Femur (tissue), 1 donor: ENCODE results near the gene DENND5B.
"Not testable (repeated sequence)": the region's sequence is repeated elsewhere in the genome, so short reads cannot be mapped to it uniquely, and the experiment has no call there.

Experiments used
- DNase-seq: peaks from one replicate; pipeline ENCODE4 v3.0.0-alpha.2; 2017

Gene DENND5B

DNA sequence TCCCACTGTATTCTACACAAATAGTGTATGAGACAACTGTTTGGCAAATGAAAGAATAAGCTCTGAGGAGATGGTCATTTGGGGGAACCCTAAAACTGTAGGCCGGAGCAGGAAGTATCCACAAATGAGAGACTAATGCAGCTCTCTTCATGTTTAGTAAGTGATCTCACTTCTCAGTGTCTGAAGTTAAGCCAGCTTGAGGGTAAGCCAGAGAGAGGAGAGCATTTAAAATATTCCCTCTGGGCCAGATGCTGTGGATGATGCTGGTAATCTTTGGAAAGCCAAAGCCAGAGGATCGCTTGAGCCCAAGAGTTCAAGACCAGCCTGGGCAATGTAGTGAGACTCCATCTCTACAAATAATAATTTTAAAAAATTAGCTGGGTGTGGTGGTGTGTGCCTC lies 134.4 kb downstream of the DENND5B start:
- DNase-seq, result no peak

DNA sequence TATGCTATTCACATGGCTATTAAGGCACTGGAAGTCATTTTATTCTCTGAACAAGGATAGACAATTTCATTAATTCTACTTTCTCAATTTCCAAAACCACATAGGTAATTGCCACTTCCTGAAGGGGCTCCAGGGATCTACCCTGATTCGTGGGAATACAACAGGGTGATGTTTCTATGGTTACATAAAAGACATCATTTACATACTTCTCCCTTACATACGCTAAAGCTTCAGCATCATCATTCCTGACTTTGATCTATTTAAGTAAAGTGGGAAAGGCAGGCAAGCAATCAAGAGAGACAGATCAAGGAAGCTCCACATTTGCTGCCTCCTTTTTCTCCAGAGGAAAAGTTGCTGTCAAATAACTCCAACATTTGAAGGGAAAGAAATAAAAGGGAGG lies 146.2 kb downstream of the DENND5B start:
- no peak for DNase-seq

DNA sequence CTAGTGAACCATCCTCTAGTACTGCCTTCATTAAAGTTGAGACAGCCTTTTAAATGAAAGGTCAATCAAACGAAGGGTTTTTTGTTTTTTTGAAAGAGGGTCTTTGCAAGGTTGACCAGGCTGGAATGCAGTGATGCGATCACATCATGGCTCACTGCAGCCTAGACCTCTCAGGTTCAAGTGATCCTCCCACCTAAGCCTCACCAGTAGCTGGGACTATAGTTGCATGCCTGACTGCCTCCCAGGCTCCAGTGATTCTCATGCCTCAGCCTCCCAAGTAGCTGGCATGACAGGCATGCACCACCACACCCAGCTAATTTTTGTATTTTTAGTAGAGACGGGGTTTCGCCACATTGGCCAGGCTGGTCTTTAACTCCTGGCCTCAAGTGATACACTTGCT lies 150.3 kb downstream of the DENND5B start:
- DNase-seq, result no peak

DNA sequence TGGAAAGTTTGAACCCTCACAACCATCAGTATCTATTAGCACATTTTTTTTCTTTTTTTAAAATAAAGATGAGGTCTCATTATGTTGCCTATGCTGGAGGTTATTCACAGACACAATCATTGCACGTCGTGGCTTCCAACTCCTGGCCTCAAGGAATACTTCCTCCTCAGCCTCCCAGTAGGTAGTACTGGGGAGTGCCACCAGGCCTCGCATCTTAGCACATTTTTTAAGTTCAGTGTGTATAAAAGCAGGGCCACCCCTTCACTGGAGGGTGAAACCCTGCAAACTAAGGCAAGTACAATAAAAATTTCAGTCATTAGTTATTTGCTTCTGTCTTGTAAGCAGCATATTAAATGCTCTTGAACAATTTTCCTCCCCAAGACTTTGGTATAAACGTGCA lies 150.8 kb downstream of the DENND5B start:
- DNase-seq, result no peak

DNA sequence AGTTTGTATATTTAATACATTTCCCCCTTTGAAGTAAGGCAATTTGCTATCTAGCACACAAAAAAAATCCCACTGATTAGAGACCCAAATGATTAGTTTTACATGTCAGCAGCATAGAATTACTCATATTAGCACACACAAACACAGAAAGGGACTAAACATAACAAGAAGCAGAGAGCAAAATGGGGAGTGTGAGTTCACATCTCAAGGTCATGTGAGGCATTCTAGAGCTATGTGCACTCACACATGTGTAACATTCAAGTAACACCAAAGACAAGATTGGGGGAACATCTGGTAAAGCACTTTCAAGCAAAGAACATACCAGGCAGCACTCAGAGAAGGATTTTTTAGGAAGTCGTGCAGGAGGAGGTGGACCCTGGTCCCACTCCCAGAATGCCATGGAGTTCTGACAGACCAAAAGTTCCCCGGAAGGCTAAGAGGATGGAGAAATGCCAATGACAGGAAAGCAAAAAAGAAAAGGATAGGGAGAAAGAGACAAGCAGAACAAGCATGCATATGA lies 159.2 kb downstream of the DENND5B start:
- DNase-seq, result peak; percentile 20

DNA sequence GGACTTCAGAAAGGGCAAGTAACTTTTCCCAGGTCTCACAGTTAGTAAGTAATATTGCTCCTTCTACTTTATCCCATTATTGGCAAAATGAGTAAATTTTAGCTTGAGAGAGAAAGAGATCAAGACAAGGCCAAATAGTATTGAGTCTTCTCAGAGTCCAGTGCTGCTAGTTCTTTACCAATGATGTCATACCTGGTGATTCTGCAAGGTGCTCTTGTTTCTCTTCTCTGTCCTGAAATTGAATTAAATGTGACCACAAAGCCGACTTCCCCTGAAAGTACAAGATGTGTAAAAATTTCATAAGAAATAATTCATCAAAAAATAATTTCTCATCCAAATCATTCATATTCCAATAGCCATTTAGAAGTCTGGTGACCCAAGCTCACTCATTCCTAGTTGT lies 167.5 kb downstream of the DENND5B start:
- no peak for DNase-seq

DNA sequence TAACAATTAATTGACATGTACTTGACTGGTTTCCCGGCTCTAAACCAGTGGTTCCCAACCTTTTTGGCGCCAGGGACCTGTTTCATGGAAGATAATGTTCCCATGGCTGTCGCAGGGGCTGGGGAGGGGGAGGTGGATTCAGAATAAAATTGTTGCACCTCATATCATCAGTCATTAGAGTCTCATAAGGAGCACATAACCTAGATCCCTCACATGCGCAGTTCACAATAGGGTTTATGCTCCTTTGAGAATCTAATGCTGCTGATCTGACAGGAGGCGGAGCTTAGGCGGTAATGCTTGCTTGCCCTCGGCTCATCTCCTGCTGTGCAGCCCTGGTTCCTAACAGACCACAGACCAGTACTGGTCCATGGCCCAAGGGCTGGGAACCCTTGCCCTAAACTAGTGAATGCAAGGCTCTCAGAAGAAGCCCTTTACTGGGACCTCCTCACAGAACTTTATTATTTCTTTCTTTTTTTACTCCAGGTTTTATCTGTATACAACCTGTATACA lies 178.6 kb downstream of the DENND5B start:
- DNase-seq, result no peak

DNA sequence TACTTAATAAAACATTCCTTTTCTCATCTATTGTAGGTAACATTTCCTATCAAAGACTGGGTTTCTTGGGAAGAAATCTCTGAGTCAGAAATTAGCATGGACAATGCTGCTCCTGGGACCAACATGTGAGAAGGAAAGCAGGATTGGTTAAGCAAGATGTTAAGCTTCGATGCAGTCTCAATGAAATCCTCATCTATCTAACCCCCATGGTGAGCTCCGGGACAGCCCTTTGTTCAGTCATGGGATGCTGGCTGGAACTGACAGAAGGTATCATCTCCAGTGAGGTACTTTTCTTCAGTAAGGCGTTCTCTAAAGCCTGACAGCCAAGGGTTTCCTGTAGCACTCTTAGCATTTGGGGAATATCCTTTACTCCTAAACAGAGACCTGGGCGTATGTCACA lies 182.2 kb downstream of the DENND5B start:
- no peak for DNase-seq

DNA sequence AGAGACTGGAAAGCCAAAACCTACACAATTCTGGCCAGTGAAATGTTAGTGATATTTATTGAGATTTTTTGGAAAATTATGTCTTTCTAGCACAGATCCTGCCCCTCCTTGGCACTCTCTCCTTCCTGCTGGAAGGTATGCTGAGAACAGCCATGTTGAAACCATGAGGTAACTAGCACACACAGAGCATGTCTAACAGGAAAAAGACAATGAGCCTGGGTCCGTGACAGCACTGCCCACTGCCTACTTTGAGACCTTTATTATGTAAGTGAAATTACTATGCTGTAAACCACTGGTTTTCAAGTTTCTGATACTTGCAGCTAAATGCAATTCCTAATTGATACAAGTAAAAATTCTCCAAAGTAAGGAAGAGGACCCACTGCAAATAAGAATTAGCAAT lies 183.4 kb downstream of the DENND5B start:
- DNase-seq, result no peak

DNA sequence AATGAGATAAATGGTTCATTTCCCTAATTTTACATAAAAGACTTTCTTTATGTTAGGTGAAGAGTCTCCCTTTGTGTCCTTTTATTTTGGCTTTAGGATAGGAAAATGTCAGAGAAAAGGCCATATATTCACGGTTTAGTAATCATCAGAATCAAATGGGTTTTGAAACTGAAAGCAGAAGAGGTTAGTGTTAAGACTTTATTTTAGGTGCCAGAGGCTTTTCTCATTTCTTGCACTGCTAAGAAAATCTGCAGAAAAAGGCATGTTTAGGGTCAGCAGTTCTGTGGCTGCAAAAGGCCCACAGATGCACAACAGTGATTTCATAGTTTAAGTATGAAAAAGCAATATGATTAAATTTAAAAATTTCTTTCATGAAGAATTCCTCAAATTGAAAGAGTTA lies 184.6 kb downstream of the DENND5B start:
- no peak for DNase-seq

DNA sequence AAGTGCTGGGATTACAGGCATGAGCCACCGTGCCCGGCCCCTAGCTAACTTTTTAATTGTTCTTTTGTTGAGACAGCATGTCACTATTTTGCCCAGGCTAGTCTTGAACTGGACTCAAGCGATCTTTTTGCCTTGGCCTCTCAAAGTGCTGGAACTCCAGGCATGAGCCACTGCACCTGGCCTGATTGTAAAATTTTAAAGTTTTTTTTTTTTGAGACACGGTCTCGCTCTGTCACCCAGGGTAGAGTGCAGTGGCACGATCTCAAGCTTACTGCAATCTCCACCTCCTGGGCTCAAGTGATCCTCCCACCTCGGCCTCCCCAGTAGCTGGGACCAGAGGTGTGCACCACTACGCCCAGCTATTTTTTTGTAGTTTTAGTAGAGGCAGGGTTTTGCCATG lies 185.9 kb downstream of the DENND5B start:
- no peak for DNase-seq

DNA sequence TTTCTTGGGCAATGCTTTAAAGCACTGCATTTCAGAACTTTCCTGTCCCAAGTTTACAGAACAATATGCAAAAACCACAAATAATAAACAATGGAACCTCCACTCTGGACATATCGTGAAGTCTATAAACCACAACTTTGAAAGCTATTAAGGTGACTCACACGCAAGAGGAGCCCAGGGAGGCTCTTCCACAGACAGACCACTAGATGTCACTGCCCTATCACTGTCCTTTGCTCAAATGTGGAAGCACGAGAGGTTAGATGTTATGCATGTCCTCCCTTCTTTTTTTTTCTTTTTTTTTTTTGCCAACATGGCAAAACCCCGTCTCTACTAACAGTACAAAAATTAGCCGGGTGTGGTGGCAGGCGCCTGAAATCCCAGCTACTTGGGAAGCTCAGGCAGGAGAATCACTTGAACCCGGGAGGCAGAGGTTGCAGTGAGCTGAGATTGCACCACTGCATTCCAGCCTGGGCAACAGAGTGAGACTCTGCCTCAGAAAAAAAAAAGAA lies 187.8 kb downstream of the DENND5B start:
- DNase-seq, result peak; percentile 76

DNA sequence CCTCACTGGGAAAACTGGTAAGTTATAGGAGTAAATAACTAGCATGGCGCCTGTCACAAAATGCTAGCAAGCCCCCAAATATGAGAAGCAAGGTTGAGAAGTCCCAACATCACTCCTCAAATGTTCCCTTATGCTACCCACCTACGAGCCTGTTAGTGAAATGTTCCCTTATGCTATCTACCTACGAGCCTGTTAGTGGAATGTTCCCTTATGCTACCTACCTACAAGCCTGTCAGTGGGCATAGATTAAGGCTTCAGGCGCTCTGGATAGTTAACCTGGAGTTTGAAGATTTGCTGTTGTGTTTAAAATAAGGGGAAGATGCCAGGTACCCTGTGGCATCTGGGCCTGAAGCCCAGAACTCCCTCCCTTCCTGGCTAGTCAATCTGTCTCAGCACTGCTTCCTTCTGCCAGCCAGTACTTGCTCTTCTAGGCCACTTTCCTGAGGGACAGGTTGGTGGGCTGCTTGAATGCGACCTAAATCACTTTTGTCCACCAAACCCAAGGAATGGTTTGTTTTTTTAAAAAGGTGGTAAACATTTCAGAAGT lies 197.9 kb downstream of the DENND5B start:
- no peak for DNase-seq

DNA sequence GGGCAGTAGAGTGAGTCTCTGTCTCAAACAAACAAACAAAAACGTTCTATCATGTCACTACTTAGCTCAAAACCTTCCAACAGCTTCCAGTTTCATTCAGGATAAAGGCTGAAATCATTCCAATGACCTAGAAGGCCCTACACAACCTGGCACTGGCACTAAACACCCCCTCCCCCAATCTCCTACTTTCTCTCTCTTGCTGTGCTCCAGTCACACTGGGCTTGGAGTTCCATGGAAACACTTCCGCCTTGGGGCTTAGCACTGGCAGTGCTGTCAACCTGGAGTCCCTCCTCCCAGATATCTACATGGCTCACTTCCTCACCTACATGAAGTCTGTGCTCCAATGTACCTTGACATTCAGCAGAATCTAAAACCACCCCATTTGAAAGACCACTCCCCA lies 199.9 kb downstream of the DENND5B start:
- DNase-seq, result no peak

DNA sequence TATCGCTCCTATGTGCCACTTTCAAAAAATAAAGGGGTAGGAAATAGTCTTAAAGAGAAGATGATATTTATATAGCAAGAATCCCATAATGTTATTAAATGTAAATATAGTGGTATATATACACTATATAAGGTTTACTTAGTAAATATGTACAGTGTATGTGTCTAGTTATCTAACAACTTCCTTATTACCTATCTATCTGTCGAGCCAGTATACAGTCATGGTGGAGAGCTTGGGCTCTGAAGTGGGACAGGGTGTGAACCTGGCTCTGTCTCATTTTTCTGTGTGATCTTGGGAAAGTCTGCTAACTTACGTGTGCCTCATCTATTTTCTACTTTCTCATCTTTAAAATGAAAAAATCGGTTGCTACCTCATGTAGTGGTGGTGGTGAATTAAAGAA lies 202.2 kb downstream of the DENND5B start:
- DNase-seq, result no peak

DNA sequence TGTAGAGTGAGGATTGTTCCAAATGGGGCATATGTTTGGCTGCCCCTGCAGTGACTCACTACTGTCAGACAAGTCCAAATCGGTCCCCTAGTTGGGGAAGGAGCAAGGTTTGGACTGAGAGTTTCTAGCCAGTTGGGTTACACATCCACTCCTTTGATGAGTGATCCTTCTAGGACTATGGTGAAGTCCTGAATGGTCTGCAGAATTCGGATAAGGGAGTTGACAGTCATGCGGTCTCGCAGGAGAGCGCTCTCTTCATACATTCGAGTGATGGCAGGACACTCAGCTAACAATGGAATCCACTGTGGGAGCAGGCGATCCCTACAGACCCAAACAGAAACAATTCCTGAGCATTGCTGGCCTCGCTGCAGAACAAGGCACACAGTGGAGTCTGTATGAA lies 203.5 kb downstream of the DENND5B start:
- no peak for DNase-seq

DNA sequence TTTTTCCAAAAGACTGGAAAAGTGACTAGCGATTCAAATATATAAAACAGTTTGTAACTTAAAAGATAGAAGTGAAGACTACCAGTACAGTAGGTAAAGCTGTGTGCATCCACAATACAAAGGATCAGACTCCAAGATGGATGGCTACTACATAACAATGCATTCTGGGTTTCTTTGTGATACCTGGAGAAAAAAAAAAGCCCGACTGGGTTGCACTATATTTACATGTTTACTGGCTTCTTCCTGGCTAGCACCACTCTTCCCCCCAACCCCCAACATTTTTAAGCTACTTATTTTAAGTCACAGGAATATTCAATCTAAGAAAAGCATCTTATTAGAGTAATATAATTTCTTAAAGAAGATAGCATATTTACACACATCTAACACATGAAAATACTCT lies 203.9 kb downstream of the DENND5B start:
- no peak for DNase-seq

DNA sequence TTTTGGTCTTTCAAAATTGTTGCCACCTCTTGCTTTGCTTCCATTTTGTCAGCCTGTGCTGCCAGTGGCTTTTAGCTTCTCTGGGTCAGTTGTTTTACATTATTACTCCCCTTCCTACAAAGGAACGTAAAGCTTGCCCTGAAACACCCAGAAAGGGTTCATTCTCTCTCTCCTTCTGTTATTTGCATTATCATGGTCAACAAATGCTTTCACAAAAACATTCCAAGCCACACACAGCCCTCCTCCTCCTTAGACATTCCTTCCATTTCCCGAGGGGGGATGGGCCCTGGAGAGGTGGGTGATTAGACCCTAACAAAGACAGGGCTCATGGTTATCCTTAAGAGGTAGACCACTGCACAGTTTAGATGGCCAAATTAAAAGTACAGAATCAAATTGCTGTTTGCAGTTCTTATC lies 204.6 kb downstream of the DENND5B start:
- DNase-seq, result no peak

DNA sequence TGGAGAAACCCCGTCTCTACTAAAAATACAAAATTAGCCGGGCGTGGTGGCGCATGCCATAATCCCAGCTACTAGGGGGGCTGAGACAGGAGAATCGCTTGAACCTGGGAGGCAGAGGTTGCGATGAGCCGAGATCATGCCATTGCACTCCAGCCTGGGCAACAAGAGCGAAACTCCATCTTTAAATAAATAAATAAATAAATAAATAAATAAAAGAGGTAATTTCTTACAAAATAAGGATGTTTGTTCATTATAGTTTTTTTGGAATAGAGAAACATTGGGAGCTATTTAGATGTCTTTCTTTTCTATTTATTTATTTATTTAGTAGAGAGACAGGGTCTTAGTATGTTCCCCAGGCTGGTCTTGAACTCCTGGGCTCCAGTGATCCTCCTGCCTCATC lies 213.7 kb downstream of the DENND5B start:
- DNase-seq, result not testable (repeated sequence)

DNA sequence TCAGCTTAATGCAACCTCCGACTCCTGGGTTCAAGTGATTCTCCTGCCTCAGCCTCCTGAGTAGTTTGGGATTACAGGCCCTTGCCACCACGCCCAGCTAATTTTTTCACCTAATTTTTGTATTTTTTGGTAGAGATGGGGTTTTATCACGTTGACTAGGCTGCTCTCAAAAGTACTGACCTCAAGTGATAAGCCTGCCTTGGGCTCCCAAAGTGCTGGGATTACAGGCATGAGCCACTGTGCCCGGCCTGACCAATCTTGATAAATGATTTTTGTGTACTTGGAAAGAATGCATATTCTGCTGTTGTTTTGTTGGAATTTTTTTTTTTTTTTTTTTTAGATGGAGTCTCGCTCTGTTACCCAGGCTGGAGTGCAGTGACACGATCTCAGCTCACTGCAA lies 215.5 kb downstream of the DENND5B start:
- DNase-seq, result not testable (repeated sequence)

DNA sequence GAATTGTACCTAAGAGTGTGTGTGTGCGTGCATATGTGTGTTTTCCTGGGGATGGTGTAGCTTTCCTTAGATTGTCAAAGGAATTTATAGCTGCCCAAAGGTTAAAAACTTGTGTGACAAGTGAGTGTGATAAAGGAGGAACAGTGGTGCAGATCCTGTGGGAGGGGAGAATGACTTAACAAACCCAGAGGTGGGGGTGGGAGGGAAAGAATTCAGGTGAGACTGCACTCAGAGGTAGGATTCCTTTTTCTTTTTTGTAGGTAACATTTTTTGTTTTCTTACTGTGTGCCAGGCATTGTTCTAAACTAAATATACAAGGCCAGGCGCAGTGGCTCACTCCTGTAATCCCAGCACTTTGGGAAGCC lies 219.7 kb downstream of the DENND5B start:
- no peak for DNase-seq

DNA sequence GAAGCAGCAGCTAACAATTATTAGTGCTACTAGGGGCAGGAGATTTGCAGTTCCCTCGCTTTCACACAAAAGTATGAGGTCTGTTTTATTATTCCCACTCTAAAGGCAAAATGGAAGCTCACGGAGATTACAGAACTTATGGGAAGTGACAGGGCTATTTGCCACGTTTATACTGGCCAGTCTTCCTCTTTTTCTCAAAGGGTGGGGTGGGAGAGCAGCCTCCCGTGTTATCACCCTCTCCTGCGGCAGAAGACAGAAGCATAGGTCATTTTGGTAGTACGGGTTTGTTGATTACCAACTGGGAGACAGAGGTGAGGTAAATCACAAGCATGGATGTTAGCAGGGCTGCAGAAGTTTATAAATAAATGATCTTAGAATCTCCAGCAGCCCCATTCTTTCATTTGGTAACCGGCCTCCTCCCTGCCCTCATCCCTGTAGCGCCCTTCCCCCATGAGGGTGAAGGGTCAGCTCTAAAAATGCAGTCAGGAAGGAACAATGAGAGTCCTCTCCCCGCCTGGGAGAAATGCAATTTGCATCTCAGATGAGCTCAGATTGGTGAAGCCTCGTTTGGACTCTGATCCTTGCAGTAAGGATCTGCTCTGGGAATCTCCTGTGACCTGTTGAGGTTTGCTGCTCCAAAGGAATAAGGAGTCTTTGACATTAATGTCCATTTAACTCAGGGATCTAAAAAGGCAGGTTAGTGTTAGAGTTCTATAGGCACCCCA lies 220.2 kb downstream of the DENND5B start:
- DNase-seq, result no peak

DNA sequence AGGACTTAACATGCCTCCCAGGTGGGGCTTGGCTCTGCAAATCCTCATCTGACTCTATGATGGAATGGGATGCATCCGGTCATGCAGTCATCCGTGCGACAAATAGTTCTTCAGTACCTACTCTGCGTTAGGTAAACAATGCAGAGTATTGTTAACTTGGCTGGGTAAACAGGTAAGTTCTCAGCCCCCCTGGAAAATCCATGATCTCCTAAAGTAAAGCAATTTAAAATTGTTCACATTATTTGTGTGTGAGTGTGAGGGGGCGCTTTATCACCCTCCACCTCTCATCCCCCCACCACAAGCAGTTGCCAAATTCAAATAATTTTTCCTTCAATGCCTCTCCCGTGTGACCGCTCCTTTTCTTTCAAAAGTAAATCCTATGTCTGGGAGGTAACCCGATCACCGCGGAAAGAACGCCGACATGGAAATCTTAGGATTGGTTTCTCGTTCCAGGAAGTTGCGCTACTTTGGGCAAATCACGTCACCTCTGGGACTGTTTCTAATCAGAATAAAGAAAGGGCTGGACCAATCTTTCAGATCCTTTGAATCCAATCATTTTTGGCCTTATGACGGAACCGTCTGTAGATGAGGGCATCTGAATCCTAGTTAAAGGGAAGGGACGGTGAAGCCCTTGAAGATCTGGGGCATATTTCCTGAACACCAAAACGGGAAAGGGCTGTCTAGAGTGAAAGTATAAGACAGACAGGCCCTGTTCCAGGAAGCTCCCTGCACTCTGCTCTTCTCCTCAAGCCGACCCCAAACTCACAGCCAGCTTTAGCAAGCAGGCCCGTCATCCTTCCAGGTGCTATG lies 221.0 kb downstream of the DENND5B start:
- peak; percentile 85 for DNase-seq
